GM12878 (cell line): Measurements from ENCODE around the gene TIPIN. TPM values are rescaled to one million over a fixed set of nuclear protein-coding genes. Genes with fewer than 3 reads are reported as not detected.

Experiments used
- ASH2L ChIP-seq: fragments of 300-600, 200-600 bp; sonication (generic); IDR thresholded peaks from 2 replicates; pipeline ENCODE4 v1.6.1; 2017; ENCODE audit warnings: low read depth, mild to moderate bottlenecking, borderline replicate concordance
- BCLAF1 ChIP-seq: fragments of 450-650 bp; IDR thresholded peaks from 2 replicates; pipeline ENCODE4 v1.6.1; 2017; ENCODE audit warnings: antibody characterized with exemption, mild to moderate bottlenecking, moderate library complexity
- BHLHE40 ChIP-seq, 2 experiments: fragments of 450-650 bp in 1 of 2; IDR thresholded peaks; 2 replicates each; pipeline ENCODE4 v1.6.1; 2011 to 2017; ENCODE audit warnings: low read depth in 2 of 2, borderline replicate concordance in 1 of 2, improper control_type of control experiment in 1 of 2, low read length in 1 of 2, mild to moderate bottlenecking in 1 of 2
- E2F4 ChIP-seq: IDR thresholded peaks from 2 replicates; pipeline ENCODE4 v1.6.1; 2012; ENCODE audit warnings: low read depth, low read length, improper control_type of control experiment
- EED ChIP-seq: sonication (generic); IDR thresholded peaks from 2 replicates; pipeline ENCODE4 v1.6.1; 2016; ENCODE audit warnings: antibody characterized with exemption, low read depth
- IKZF1 ChIP-seq: fragments of 450-650 bp; conservative IDR thresholded peaks from 2 replicates; pipeline ENCODE4 v1.6.1; 2017; ENCODE audit warnings: antibody characterized with exemption, mild to moderate bottlenecking
- IKZF2 ChIP-seq, 2 experiments: fragments of 450-650 bp; IDR thresholded peaks; 2 replicates each; pipeline ENCODE4 v1.6.1; 2017; ENCODE audit warnings: mild to moderate bottlenecking in 2 of 2, moderate library complexity in 2 of 2
- MAX ChIP-seq: IDR thresholded peaks from 2 replicates; pipeline ENCODE4 v1.6.1; 2012; ENCODE audit warnings: low read depth, low read length, improper control_type of control experiment
- MEF2A ChIP-seq: IDR thresholded peaks from 2 replicates; pipeline ENCODE4 v1.6.1; 2011; ENCODE audit warnings: low read depth, mild to moderate bottlenecking, low read length, moderate library complexity; ENCODE audit not compliant: insufficient read depth
- NFXL1 ChIP-seq: fragments of 450-650 bp; IDR thresholded peaks from 2 replicates; pipeline ENCODE4 v1.6.1; 2017; ENCODE audit warnings: antibody characterized with exemption, mild to moderate bottlenecking, borderline replicate concordance
- POU2F2 ChIP-seq: IDR thresholded peaks from 3 replicates; pipeline ENCODE4 v1.6.1; 2011; ENCODE audit warnings: low read depth, mild to moderate bottlenecking, low read length, borderline replicate concordance
- RAD21 ChIP-seq: IDR thresholded peaks from 2 replicates; pipeline ENCODE4 v1.6.1; 2011; ENCODE audit warnings: mild to moderate bottlenecking, low read depth, low read length, moderate library complexity; ENCODE audit not compliant: insufficient read depth
- RELA ChIP-seq: fragments of 450-650 bp; IDR thresholded peaks from 2 replicates; pipeline ENCODE4 v1.8.0; 2014; ENCODE audit warnings: borderline replicate concordance; ENCODE audit not compliant: partially characterized antibody
- SREBF1 ChIP-seq: IDR thresholded peaks from 2 replicates; pipeline ENCODE4 v1.6.1; 2012; ENCODE audit warnings: mild to moderate bottlenecking, low read length
- STAT3 ChIP-seq: IDR thresholded peaks from 2 replicates; pipeline ENCODE4 v1.6.1; 2011; ENCODE audit warnings: low read depth, low read length, improper control_type of control experiment
- ZBED1 ChIP-seq: IDR thresholded peaks from 2 replicates; pipeline ENCODE4 v1.6.1; 2016; ENCODE audit warnings: borderline replicate concordance
- ZZZ3 ChIP-seq: IDR thresholded peaks from 2 replicates; pipeline ENCODE4 v1.6.1; 2011; ENCODE audit warnings: low read depth; ENCODE audit not compliant: control insufficient read depth, insufficient read length
- polyA plus RNA-seq, 11 experiments: library from polyadenylated mRNA; depleted of rRNA in 4 of 11; unstranded in 6 of 11; stranded (reverse) in 5 of 11; fragments of >200 nt; fragmentation: Nextera tagmentation in 4 of 11; fragmentation: Illumina TruSeq in 1 of 11; extraction: Ambion mirVana in 4 of 11; extraction: Trizol in 1 of 11; gene quantifications; 1 replicate in 1 of 11; 2 replicates in 10 of 11; pipeline versions ENCODE4 v1.2.1 to v1.2.3, GENCODE V29; 2011 to 2016; ENCODE audit warnings: inconsistent platforms in 2 of 11, missing spikeins in 2 of 11, low read depth in 1 of 11
- total RNA-seq, 4 experiments: library from RNA; depleted of rRNA in 3 of 4; stranded (reverse); fragments of >200 nt in 3 of 4; fragmentation: Illumina TruSeq in 1 of 4; extraction: Trizol in 1 of 4; gene quantifications; 2 replicates each; pipeline versions ENCODE4 v1.2.1 to v1.2.3, GENCODE V29; 2013 to 2021
- TF ChIP-seq, protein P1 (sequence below): fragments of 450-650 bp; IDR thresholded peaks from 2 replicates; pipeline ENCODE4 v1.6.1; 2016; ENCODE audit warnings: mild to moderate bottlenecking
- TF ChIP-seq, protein P2 (sequence below): fragments of 450-650 bp; IDR thresholded peaks from 2 replicates; pipeline ENCODE4 v1.6.1; 2017; ENCODE audit warnings: mild to moderate bottlenecking, moderate library complexity

Gene TIPIN
- total and polyA plus RNA-seq, 10 of the 15 experiments (the other 5 are each of a cell fraction or from before 2014, with no cell fraction given), result 21.1 to 69.2 (median 47.0) TPM

DNA sequence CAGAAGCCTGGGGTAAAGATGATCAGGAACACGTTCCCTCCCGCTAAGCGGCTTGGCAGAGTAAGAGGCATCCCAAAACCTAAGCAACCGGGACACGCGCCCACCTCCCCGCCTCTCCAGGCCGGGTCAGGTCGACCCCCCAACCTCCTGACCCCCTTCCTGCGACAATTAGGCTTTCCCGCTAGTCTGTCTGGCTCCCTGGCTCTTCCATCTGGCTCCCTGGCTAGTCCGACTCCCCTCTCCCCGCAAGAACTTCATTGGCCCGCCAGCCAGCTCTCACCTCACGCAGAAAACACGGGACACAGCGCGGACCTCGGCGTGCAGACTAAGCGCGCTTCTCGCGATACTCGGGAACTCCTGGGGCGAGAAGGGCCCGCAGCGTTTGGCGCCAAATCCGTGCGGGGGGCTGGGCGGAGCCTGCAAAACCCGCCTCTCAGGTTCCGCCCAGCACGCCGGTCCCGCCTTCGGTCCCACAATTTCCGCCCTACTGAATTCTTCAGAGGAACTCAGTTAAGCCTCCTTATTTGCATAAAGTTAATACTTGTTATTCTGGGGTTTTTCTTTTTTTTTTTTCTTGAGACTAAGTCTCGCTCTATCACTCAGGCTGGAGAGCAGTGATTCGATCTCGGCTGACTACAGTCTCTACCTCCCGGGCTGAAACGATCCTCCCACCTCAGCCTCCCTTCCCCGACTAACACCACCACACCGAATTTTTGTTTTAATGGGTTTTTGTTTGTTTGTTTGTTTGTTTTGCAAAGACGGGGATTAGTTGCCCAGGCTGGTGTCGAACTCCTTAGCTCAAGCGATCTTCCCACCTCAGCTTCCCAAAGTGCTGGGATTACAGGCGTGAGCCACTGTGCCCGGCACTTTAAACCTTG, at the start of gene TIPIN (continued):
- TF ChIP-seq MAX, result no peak
- TF ChIP-seq, protein P1, sequence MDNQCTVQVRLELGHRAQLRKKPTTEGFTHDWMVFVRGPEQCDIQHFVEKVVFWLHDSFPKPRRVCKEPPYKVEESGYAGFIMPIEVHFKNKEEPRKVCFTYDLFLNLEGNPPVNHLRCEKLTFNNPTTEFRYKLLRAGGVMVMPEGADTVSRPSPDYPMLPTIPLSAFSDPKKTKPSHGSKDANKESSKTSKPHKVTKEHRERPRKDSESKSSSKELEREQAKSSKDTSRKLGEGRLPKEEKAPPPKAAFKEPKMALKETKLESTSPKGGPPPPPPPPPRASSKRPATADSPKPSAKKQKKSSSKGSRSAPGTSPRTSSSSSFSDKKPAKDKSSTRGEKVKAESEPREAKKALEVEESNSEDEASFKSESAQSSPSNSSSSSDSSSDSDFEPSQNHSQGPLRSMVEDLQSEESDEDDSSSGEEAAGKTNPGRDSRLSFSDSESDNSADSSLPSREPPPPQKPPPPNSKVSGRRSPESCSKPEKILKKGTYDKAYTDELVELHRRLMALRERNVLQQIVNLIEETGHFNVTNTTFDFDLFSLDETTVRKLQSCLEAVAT, result peak; percentile 79
- TF ChIP-seq RELA, result no peak
- TF ChIP-seq BCLAF1, result no peak
- TF ChIP-seq, protein P2, sequence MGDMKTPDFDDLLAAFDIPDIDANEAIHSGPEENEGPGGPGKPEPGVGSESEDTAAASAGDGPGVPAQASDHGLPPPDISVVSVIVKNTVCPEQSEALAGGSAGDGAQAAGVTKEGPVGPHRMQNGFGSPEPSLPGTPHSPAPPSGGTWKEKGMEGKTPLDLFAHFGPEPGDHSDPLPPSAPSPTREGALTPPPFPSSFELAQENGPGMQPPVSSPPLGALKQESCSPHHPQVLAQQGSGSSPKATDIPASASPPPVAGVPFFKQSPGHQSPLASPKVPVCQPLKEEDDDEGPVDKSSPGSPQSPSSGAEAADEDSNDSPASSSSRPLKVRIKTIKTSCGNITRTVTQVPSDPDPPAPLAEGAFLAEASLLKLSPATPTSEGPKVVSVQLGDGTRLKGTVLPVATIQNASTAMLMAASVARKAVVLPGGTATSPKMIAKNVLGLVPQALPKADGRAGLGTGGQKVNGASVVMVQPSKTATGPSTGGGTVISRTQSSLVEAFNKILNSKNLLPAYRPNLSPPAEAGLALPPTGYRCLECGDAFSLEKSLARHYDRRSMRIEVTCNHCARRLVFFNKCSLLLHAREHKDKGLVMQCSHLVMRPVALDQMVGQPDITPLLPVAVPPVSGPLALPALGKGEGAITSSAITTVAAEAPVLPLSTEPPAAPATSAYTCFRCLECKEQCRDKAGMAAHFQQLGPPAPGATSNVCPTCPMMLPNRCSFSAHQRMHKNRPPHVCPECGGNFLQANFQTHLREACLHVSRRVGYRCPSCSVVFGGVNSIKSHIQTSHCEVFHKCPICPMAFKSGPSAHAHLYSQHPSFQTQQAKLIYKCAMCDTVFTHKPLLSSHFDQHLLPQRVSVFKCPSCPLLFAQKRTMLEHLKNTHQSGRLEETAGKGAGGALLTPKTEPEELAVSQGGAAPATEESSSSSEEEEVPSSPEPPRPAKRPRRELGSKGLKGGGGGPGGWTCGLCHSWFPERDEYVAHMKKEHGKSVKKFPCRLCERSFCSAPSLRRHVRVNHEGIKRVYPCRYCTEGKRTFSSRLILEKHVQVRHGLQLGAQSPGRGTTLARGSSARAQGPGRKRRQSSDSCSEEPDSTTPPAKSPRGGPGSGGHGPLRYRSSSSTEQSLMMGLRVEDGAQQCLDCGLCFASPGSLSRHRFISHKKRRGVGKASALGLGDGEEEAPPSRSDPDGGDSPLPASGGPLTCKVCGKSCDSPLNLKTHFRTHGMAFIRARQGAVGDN, result no peak
- no peak; a peak in 1 of 4 replicates for TF ChIP-seq IKZF2 (IDR thresholded peaks at IDR 0.05)
- TF ChIP-seq MEF2A, result 0 out of 2 replicates have a peak, but pooled peaks have one; percentile 17
- no peak for TF ChIP-seq SREBF1
- TF ChIP-seq STAT3, result no peak
- no peak for TF ChIP-seq EED
- TF ChIP-seq E2F4, result peak; percentile 85
- no peak for TF ChIP-seq RAD21
- TF ChIP-seq IKZF1, result peak; percentile 50
- peak; percentile 86 to 93 for TF ChIP-seq BHLHE40 (IDR thresholded peaks at IDR 0.05; ENCODE audit: borderline replicate concordance in 1 of 2, low read depth in 2 of 2, low read length in 1 of 2)
- TF ChIP-seq NFXL1, result no peak
- TF ChIP-seq POU2F2, result peak; percentile 83
- TF ChIP-seq ZZZ3, result no peak
- peak; percentile 35; the same call in 1 of the 2 replicates for TF ChIP-seq ZBED1
- TF ChIP-seq ASH2L, result no peak
